Heart left ventricle (tissue), 16 donors: ENCODE measurements around the gene CDC42. TPM values are rescaled to one million over a fixed set of nuclear protein-coding genes. Genes with fewer than 3 reads are reported as not detected.
A peak's percentile ranks its signal among the peaks of the same experiment; 100 is the strongest.
"Not testable (repeated sequence)": the region's sequence is repeated elsewhere in the genome, so short reads cannot be mapped to it uniquely, and the experiment has no call there.

ENCODE experiments used
- ATAC-seq, 4 donors: fragments of 200-7000 bp; cut with Tn5 transposase; one replicate each; pipeline ENCODE4 v1.9.1; 2020 to 2022; ENCODE audit warnings: moderate library complexity in 4 of 4, mild to moderate bottlenecking in 3 of 4, moderate number of reproducible peaks in 1 of 4
- DNase-seq, 5 donors: peaks; one replicate each; pipeline ENCODE4 v3.0.0-alpha.2; 2020
- H3K27ac ChIP-seq, 12 donors: fragments of 200-600 bp; sonication (generic) in 4 of 12; one replicate each; pipeline versions ENCODE4 v1.5.0 to v1.8.0; 2016 to 2022; ENCODE audit warnings: mild to moderate bottlenecking in 2 of 12
- H3K27me3 ChIP-seq, 9 donors: fragments of 200-600 bp; sonication (generic) in 2 of 9; one replicate each; pipeline versions ENCODE4 v1.5.1 to v1.8.0; 2016 to 2022; ENCODE audit warnings: mild to moderate bottlenecking in 3 of 9
- H3K36me3 ChIP-seq, 9 donors: fragments of 200-600 bp; sonication (generic) in 2 of 9; one replicate each; pipeline versions ENCODE4 v1.5.0 to v1.8.0; 2018 to 2022; ENCODE audit warnings: mild to moderate bottlenecking in 2 of 9
- H3K4me1 ChIP-seq, 12 donors: fragments of 200-600 bp; sonication (generic) in 4 of 12; one replicate each; pipeline versions ENCODE4 v1.5.0 to v1.8.0; 2016 to 2022; ENCODE audit warnings: mild to moderate bottlenecking in 3 of 12
- H3K4me3 ChIP-seq, 12 donors: fragments of 200-600 bp; sonication (generic) in 4 of 12; one replicate each; pipeline versions ENCODE4 v1.5.0 to v1.8.0; 2017 to 2022; ENCODE audit warnings: mild to moderate bottlenecking in 9 of 12, moderate library complexity in 4 of 12
- H3K9me3 ChIP-seq, 12 donors: fragments of 200-600 bp; sonication (generic) in 4 of 12; one replicate each; pipeline versions ENCODE4 v1.5.0 to v1.8.0; 2016 to 2022; ENCODE audit warnings: mild to moderate bottlenecking in 1 of 12
- POLR2A ChIP-seq, 2 donors: fragments of 450-650 bp; IDR thresholded peaks; one replicate each; pipeline ENCODE4 v1.6.1; 2017; ENCODE audit warnings: antibody characterized with exemption in 2 of 2, mild to moderate bottlenecking in 2 of 2, moderate library complexity in 2 of 2
- WGBS, 4 donors: extraction: QIAGEN DNeasy Blood & Tissue Kit in 2 of 4; methylation state at CpG; one replicate each; pipeline versions ENCODE4 v1.1.5 to v1.1.7; 2013 to 2018; 5-methylcytosine and 5-hydroxymethylcytosine counted together
- intact Hi-C, 10 donors: fragments of 100-400 bp; cut with DNase I; formaldehyde crosslinking; loops; one replicate each; pipeline versions ENCODE4 v1.11.1 to v1.14.2; 2022
- polyA plus RNA-seq, 2 donors: library from polyadenylated mRNA; stranded (reverse); fragments of 200-250 nt; gene quantifications; one replicate each; pipeline ENCODE4 v1.2.3, GENCODE V29; 2013
- total RNA-seq, 9 donors: library from RNA; depleted of rRNA in 2 of 9; stranded (reverse); fragments of >200 nt in 2 of 9; fragmentation: NEBNext Ultra II Directional in 3 of 9; extraction: Animal tissue kit (Norgen Biotek cat#: 25700) in 3 of 9; gene quantifications; one replicate each; pipeline versions ENCODE4 v1.1.0 to v1.2.4, GENCODE V29; 2016 to 2023
- TF ChIP-seq, protein P1 (sequence below), 12 donors: fragments of 200-600 bp; sonication (generic) in 4 of 12; IDR thresholded peaks; one replicate each; pipeline versions ENCODE4 v1.5.0 to v1.8.0; 2018 to 2022; ENCODE audit warnings: antibody characterized with exemption in 12 of 12, mild to moderate bottlenecking in 5 of 12
- donor health status: ischemic (EF 13 %, LVEDD 7.1; RV severe dilation, severe dysfunction).
- donor health status: healthy with polysubstance abuse.
- donor health status: DM: no; HTN: yes; CAD: no.
- donor health status: DM: no; HTN: no; CAD: no.
- donor health status: ischemic (EF 25% LVEDD 6.9; RV normal size, moderate dysfunction).
- donor health status: ischemic (EF 25% LVEDD 5.7; RV mildly dilated, moderate dysfunction).
- donor health status: healthy.
- donor health status: DM: yes; HTN: yes; CAD: no.
- donor health status: ischemic (EF 35%, LVEDD 5.7; RV mildly dilated, moderate dysfunction).
- donor health status: nonischemic (EF 11% LVEDD 7.7; RV severe dilation, severe dysfunction).
- donor health status: DM: yes; HTN: yes; CAD: no.
- donor health status: PGD.
- donor health status: ischemic (EF 29% LVEDD 5.4; RV normal size, mild dysfunction).
- donor health status: nonischemic (EF 23%, LVEDD 6.1; RV moderate dilation, normal function).

The CDC42 gene
- total and polyA plus RNA-seq, 11 donors, result 74.3 to 260 (median 184) TPM

DNA sequence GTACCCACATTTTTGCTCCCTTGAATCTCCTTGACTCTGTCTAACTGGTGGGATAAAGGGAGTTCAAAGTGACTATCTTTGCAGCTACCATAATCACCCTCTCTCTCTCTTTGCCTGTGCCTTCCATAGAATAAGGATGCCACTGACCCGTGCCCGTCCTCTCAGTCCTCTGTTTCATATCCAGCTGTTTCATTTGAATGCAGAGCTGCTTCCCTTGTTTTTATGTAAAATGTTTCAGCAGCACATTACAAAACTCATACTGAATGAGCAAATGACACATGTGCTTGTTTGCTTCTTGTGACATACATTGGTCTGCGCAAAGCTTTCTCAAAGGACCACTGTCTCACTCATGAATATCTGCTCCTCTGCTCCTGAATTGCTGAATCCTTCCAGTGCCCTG lies 38.4 kb downstream of the CDC42 start:
- Histone ChIP-seq H3K4me3 (no peak overlapping the region), H3K4me1 (peaks cover 9 to 64% (median 46%) of the 10 kb centered on the region in 12 donors), H3K9me3 (no peaks in the 10 kb centered on the region), H3K36me3 (peaks cover 0 to 88% (median 80%) of the 10 kb centered on the region in 9 donors), H3K27ac (no peak overlapping the region), H3K27me3 (no peaks in the 10 kb centered on the region)
- TF ChIP-seq POLR2A (IDR thresholded peaks at IDR 0.05), result no peak
- TF ChIP-seq, protein P1, sequence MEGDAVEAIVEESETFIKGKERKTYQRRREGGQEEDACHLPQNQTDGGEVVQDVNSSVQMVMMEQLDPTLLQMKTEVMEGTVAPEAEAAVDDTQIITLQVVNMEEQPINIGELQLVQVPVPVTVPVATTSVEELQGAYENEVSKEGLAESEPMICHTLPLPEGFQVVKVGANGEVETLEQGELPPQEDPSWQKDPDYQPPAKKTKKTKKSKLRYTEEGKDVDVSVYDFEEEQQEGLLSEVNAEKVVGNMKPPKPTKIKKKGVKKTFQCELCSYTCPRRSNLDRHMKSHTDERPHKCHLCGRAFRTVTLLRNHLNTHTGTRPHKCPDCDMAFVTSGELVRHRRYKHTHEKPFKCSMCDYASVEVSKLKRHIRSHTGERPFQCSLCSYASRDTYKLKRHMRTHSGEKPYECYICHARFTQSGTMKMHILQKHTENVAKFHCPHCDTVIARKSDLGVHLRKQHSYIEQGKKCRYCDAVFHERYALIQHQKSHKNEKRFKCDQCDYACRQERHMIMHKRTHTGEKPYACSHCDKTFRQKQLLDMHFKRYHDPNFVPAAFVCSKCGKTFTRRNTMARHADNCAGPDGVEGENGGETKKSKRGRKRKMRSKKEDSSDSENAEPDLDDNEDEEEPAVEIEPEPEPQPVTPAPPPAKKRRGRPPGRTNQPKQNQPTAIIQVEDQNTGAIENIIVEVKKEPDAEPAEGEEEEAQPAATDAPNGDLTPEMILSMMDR (IDR thresholded peaks at IDR 0.05), result no peak
- DNase-seq (no peak), ATAC-seq (no peak)
- intact Hi-C loops, result no loop called here
- WGBS, 4 donors, result 68 to 81% (median 80%) methylated on average over 3 of the region's 3 CpGs

DNA sequence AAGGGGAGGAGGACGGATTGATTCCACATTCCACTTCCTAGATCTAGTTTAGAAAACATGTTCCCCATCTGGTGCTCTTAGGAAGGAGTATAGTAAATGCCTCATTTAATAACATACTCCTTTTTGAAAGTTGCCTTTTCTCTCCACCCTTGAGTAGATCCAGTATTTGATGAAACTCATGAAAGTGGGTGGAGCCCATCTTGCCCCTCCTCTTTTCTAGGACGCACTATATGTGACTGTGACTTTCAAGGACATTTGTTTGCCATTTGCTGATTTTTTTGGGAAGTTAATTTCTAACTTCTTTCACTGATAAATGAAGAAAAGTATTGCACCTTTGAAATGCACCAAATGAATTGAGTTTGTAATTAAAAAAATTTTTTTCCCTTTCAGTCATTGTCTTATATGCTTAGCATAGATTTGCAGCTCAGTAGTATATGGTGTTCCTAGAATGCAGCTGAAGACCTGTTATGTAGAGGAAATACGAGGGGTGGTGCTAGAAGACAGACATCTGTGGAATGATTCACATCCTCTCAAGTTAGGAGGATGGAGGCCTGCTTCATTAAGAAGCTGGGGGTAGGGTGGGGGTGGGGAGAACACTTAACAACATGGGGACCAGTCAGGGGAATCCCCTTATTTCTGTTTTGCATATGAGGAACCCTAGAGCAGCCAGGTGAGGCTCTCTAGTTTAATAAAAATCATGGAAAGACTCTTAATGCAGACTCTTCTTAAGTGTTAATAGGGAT lies 39.7 kb downstream of the CDC42 start:
- H3K9me3 ChIP-seq, DNase-seq, intact Hi-C loops, H3K27me3 ChIP-seq, H3K4me3 ChIP-seq: not testable (repeated sequence)
- peak in 2 of 4 donors; percentile 38 to 44 for ATAC-seq
- 57 to 70% (median 60%) methylated on average over 2 to 3 of the region's 3 CpGs for WGBS, 4 donors
- H3K27ac ChIP-seq, result peak overlapping the region in 1 of 12 donors; percentile 21
- H3K36me3 ChIP-seq, result peaks cover 0 to 88% (median 80%) of the 10 kb centered on the region in 9 donors
- H3K4me1 ChIP-seq, result peaks cover 9 to 52% (median 42%) of the 10 kb centered on the region in 12 donors

- ATAC-seq (no peak), DNase-seq (no peak)
- Histone ChIP-seq H3K36me3 (peaks cover 0 to 89% (median 81%) of the 10 kb centered on the region in 9 donors), H3K27ac (no peak overlapping the region), H3K9me3 (no peaks in the 10 kb centered on the region), H3K4me1 (peaks cover 5 to 41% (median 30%) of the 10 kb centered on the region in 12 donors), H3K4me3 (no peak overlapping the region), H3K27me3 (no peaks in the 10 kb centered on the region)
- WGBS, 4 donors, result 90 to 96% (median 96%) methylated on average over 1 of the region's 1 CpG
- intact Hi-C loops, result no loop called here
- no peak for TF ChIP-seq POLR2A (IDR thresholded peaks at IDR 0.05)
- TF ChIP-seq, protein P1 (IDR thresholded peaks at IDR 0.05), result no peak
These were observed 41.0 kb downstream of the CDC42 start for GRCh38 chr1:22093513-22093912.

GRCh38 chr1:22096036-22096435 lies 43.5 kb downstream of the CDC42 start:
- Histone ChIP-seq H3K4me3 (no peak overlapping the region), H3K36me3 (peaks cover 0 to 87% (median 74%) of the 10 kb centered on the region in 9 donors), H3K27ac (no peak overlapping the region), H3K4me1 (peaks cover 0 to 23% (median 7%) of the 10 kb centered on the region in 12 donors), H3K9me3 (no peaks in the 10 kb centered on the region), H3K27me3 (no peaks in the 10 kb centered on the region)
- ATAC-seq, result no peak
- TF ChIP-seq POLR2A (IDR thresholded peaks at IDR 0.05), result no peak
- TF ChIP-seq, protein P1 (IDR thresholded peaks at IDR 0.05), result no peak
- 94 to 99% (median 95%) methylated on average over 5 of the region's 5 CpGs for WGBS, 4 donors
- DNase-seq, result no peak
- intact Hi-C loops, result no loop called here
